ENCODE results near the gene NGDN. TPM values are rescaled to one million over a fixed set of nuclear protein-coding genes. Genes with fewer than 3 reads are reported as not detected.

The NGDN gene
- total RNA-seq, 4 donors from 2014 or later = 34.0 to 41.7 (median 37.3) TPM

- TF ChIP-seq POLR2A (IDR thresholded peaks at IDR 0.05) (no peak), CTCF (IDR thresholded peaks at IDR 0.05) (no peak)
- no peak overlapping the region for H3K4me3 ChIP-seq (ENCODE audit: low read depth, poor library complexity, severe bottlenecking)
- no peak for DNase-seq (ENCODE audit: low spot score in 2 of 2)
- 77 to 86% methylated on average over 10 of the region's 10 CpGs for WGBS, 2 donors
- intact Hi-C loops (cut with DNase I; ENCODE audit: low total_unique reads) = no loop called here
Measured at GRCh38 chr14:23430016-23430722, 39.3 kb upstream of the NGDN start.

GRCh38 chr14:23430723-23431085 is 38.8 kb upstream of the NGDN start:
- WGBS, 2 donors = 41 to 42% methylated on average over 2 of the region's 2 CpGs
- no peak for TF ChIP-seq POLR2A (IDR thresholded peaks at IDR 0.05)
- no peak for TF ChIP-seq CTCF (IDR thresholded peaks at IDR 0.05)
- intact Hi-C loops (cut with DNase I; ENCODE audit: low total_unique reads) = no loop called here
- no peak overlapping the region for H3K4me3 ChIP-seq (ENCODE audit: low read depth, poor library complexity, severe bottlenecking)
- no peak for DNase-seq (ENCODE audit: low spot score in 2 of 2)

GRCh38 chr14:23431486-23431885 is 38.0 kb upstream of the NGDN start:
- TF ChIP-seq CTCF (IDR thresholded peaks at IDR 0.05) (no peak), POLR2A (IDR thresholded peaks at IDR 0.05) (no peak)
- 86 to 95% methylated on average over 9 to 10 of the region's 10 CpGs for WGBS, 2 donors
- DNase-seq (ENCODE audit: low spot score in 2 of 2) = peak in 1 of 2 donors; percentile 17
- no peak overlapping the region for H3K4me3 ChIP-seq (ENCODE audit: low read depth, poor library complexity, severe bottlenecking)
- intact Hi-C loops (cut with DNase I; ENCODE audit: low total_unique reads) = no loop called here

GRCh38 chr14:23432102-23432925 is 37.2 kb upstream of the NGDN start:
- H3K4me3 ChIP-seq (ENCODE audit: low read depth, poor library complexity, severe bottlenecking) = no peak overlapping the region
- intact Hi-C loops (cut with DNase I; ENCODE audit: low total_unique reads) = no loop called here
- no peak for TF ChIP-seq CTCF (IDR thresholded peaks at IDR 0.05)
- no peak for TF ChIP-seq POLR2A (IDR thresholded peaks at IDR 0.05)
- WGBS, 2 donors = 76 to 77% methylated on average over 17 of the region's 17 CpGs
- DNase-seq (ENCODE audit: low spot score in 2 of 2) = no peak

GRCh38 chr14:23432946-23433345 is 36.6 kb upstream of the NGDN start:
- DNase-seq (ENCODE audit: low spot score in 2 of 2) = no peak
- 83% methylated on average over 10 of the region's 10 CpGs for WGBS, 2 donors
- no peak overlapping the region for H3K4me3 ChIP-seq (ENCODE audit: low read depth, poor library complexity, severe bottlenecking)
- TF ChIP-seq CTCF (IDR thresholded peaks at IDR 0.05) (no peak), POLR2A (IDR thresholded peaks at IDR 0.05) (no peak)
- intact Hi-C loops (cut with DNase I; ENCODE audit: low total_unique reads) = no loop called here

Measured in lower leg skin (tissue), 4 donors.